ENCODE measurements around the gene ABHD15.

GRCh38 chr17:29590411-29591145 is 23.7 kb upstream of the ABHD15 start:
- no peak for TF ChIP-seq CSRNP3 (CRISPR knock-in tag; IDR thresholded peaks at IDR 0.05)
- no peak for TF ChIP-seq ARNTL (CRISPR knock-in tag; IDR thresholded peaks at IDR 0.05; ENCODE audit: borderline replicate concordance, low read depth)
- no peak for TF ChIP-seq PATZ1 (CRISPR knock-in tag; IDR thresholded peaks at IDR 0.05; ENCODE audit: borderline replicate concordance)
- no peak for TF ChIP-seq ZFP3 (CRISPR knock-in tag; IDR thresholded peaks at IDR 0.05)
- TF ChIP-seq ESRRG (CRISPR knock-in tag; IDR thresholded peaks at IDR 0.05) = no peak
- TF ChIP-seq TCF4 (CRISPR knock-in tag; IDR thresholded peaks at IDR 0.05; ENCODE audit: borderline replicate concordance) = no peak
- TF ChIP-seq RARB (CRISPR knock-in tag; IDR thresholded peaks at IDR 0.05) = no peak
- TF ChIP-seq ZNF70 (CRISPR knock-in tag; IDR thresholded peaks at IDR 0.05) = no peak
- no peak for TF ChIP-seq ZFP30 (CRISPR knock-in tag; IDR thresholded peaks at IDR 0.05)
- TF ChIP-seq TOX (CRISPR knock-in tag; IDR thresholded peaks at IDR 0.05; ENCODE audit: borderline replicate concordance) = no peak
- TF ChIP-seq TSHZ2 (CRISPR knock-in tag; IDR thresholded peaks at IDR 0.05) = no peak
- no peak for TF ChIP-seq CSDC2 (CRISPR knock-in tag; IDR thresholded peaks at IDR 0.05)
- TF ChIP-seq ISL1 (CRISPR knock-in tag; IDR thresholded peaks at IDR 0.05) = no peak
- no peak for TF ChIP-seq ZNF8 (CRISPR knock-in tag; IDR thresholded peaks at IDR 0.05)

Measured in SK-N-SH treated with all-trans-retinoic acid at 6 μM for 48 hours (cell line).